ENCODE measurements around the gene TSPAN9.

DNA sequence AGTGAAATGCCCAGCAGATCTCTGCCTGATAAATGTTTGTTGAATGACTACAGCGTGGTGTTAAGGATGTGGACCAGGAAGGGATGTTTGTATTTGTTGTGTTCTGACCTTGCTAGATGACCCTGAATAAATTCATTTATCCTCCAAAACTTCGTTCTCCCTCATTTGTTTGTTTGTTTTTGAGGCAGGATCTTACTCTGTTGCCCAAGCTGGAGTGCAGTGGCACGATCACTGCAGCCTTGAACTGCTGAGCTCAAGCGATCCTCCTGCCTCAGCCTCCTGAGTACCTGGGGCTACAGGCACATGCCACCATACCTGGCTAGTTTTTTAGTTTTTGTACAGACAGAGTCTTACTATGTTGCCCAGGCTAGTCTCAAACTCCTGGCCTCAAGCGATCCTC lies 96.7 kb downstream of the TSPAN9 start:
- TF ChIP-seq, protein P1, sequence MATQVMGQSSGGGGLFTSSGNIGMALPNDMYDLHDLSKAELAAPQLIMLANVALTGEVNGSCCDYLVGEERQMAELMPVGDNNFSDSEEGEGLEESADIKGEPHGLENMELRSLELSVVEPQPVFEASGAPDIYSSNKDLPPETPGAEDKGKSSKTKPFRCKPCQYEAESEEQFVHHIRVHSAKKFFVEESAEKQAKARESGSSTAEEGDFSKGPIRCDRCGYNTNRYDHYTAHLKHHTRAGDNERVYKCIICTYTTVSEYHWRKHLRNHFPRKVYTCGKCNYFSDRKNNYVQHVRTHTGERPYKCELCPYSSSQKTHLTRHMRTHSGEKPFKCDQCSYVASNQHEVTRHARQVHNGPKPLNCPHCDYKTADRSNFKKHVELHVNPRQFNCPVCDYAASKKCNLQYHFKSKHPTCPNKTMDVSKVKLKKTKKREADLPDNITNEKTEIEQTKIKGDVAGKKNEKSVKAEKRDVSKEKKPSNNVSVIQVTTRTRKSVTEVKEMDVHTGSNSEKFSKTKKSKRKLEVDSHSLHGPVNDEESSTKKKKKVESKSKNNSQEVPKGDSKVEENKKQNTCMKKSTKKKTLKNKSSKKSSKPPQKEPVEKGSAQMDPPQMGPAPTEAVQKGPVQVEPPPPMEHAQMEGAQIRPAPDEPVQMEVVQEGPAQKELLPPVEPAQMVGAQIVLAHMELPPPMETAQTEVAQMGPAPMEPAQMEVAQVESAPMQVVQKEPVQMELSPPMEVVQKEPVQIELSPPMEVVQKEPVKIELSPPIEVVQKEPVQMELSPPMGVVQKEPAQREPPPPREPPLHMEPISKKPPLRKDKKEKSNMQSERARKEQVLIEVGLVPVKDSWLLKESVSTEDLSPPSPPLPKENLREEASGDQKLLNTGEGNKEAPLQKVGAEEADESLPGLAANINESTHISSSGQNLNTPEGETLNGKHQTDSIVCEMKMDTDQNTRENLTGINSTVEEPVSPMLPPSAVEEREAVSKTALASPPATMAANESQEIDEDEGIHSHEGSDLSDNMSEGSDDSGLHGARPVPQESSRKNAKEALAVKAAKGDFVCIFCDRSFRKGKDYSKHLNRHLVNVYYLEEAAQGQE (IDR thresholded peaks at IDR 0.05; ENCODE audit: low read depth, low read length): no peak
- no peak for TF ChIP-seq GATA2 (CRISPR knock-in tag; IDR thresholded peaks at IDR 0.05)
- TF ChIP-seq, protein P2, sequence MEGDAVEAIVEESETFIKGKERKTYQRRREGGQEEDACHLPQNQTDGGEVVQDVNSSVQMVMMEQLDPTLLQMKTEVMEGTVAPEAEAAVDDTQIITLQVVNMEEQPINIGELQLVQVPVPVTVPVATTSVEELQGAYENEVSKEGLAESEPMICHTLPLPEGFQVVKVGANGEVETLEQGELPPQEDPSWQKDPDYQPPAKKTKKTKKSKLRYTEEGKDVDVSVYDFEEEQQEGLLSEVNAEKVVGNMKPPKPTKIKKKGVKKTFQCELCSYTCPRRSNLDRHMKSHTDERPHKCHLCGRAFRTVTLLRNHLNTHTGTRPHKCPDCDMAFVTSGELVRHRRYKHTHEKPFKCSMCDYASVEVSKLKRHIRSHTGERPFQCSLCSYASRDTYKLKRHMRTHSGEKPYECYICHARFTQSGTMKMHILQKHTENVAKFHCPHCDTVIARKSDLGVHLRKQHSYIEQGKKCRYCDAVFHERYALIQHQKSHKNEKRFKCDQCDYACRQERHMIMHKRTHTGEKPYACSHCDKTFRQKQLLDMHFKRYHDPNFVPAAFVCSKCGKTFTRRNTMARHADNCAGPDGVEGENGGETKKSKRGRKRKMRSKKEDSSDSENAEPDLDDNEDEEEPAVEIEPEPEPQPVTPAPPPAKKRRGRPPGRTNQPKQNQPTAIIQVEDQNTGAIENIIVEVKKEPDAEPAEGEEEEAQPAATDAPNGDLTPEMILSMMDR (IDR thresholded peaks at IDR 0.05): no peak
- TF ChIP-seq POLR2AphosphoS5 (IDR thresholded peaks at IDR 0.05; ENCODE audit: low read depth, low read length): no peak
- no peak for TF ChIP-seq RAD21 (IDR thresholded peaks at IDR 0.05; ENCODE audit: low read length)
- TF ChIP-seq, protein P3, sequence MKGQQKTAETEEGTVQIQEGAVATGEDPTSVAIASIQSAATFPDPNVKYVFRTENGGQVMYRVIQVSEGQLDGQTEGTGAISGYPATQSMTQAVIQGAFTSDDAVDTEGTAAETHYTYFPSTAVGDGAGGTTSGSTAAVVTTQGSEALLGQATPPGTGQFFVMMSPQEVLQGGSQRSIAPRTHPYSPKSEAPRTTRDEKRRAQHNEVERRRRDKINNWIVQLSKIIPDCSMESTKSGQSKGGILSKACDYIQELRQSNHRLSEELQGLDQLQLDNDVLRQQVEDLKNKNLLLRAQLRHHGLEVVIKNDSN (IDR thresholded peaks at IDR 0.05; ENCODE audit: borderline replicate concordance, low read depth): no peak
- TF ChIP-seq JUND (IDR thresholded peaks at IDR 0.05): no peak
- TF ChIP-seq TAF1 (IDR thresholded peaks at IDR 0.05; ENCODE audit: borderline replicate concordance, low read depth, low read length): no peak
- no peak for TF ChIP-seq RFX5 (IDR thresholded peaks at IDR 0.05; ENCODE audit: low read length)
- TF ChIP-seq, protein P4, sequence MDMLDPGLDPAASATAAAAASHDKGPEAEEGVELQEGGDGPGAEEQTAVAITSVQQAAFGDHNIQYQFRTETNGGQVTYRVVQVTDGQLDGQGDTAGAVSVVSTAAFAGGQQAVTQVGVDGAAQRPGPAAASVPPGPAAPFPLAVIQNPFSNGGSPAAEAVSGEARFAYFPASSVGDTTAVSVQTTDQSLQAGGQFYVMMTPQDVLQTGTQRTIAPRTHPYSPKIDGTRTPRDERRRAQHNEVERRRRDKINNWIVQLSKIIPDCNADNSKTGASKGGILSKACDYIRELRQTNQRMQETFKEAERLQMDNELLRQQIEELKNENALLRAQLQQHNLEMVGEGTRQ (IDR thresholded peaks at IDR 0.05; ENCODE audit: borderline replicate concordance, low read depth, low read length): no peak

All from SK-N-SH (cell line).